ENCODE measurements around the gene COL9A1.

Gene COL9A1

DNA sequence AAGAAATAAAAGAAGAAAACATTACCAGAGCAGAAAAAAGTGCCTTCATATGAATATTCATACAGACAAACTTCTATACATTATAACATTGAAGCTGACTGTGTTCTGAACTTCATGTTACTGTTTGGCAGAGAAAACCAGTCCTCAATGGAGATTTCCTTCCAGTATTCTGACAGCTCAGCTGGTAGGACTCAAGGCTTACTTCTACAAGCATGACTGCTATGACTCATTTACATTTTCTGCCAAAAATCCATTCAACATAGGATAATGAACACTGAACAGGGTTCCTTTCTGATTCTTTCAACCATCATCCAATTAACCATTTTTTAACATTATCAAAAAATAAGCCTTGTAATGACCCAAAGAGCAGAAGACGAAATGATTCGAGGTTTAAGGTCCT is 25.4 kb downstream of the COL9A1 start:
- Mint-ChIP-seq H3K36me3 (ENCODE audit: low read depth) (no peaks in the 10 kb centered on the region), H3K4me1 (ENCODE audit: low read depth) (no peaks in the 10 kb centered on the region), H3K27ac (no peak overlapping the region), H3K9me3 (no peaks in the 10 kb centered on the region), H3K27me3 (peaks cover 23% of the 10 kb centered on the region), H3K4me3 (no peak overlapping the region)
- intact Hi-C loops (cut with micrococcal nuclease) = no loop called here

DNA sequence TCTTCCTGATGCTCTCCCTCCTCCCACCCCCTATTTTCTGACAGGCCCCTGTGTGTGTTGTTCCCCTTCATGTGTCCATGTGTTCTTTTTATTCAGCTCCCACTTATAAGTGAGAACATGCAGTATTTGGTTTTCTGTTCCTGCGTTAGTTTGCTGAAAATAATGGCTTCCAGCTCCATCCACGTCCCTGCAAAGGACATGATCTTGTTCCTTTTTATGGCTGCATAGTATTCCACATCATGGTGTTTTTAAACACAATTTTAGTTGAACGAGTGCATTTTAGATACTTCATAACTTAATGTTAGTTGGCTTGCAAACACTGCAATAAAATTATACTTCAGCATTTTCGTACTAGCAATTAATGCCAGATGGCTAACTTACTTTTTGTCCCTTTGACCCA is 28.5 kb downstream of the COL9A1 start:
- Mint-ChIP-seq H3K4me3 (no peak overlapping the region), H3K36me3 (ENCODE audit: low read depth) (no peaks in the 10 kb centered on the region), H3K27ac (no peak overlapping the region), H3K27me3 (peaks cover 2% of the 10 kb centered on the region), H3K4me1 (ENCODE audit: low read depth) (no peaks in the 10 kb centered on the region), H3K9me3 (no peaks in the 10 kb centered on the region)
- intact Hi-C loops (cut with micrococcal nuclease) = no loop called here

DNA sequence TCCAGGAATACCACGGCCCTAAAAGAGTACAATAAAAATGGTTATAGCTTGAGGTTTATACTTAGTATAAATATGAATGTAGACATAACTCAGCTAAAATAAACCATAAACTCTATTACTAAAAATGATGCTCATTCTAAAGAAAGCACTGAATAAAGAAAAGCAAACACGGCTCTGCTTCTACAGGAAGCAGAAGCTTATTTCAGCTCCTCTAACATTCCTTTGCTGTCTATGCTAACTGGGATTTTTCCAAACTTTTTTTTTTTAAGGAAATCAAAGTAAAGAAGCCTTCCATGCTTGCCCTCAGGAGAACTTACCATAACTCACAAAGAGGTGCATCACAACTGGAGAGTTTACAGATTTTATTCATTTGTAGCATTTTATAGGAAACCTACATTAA is 30.8 kb downstream of the COL9A1 start:
- H3K9me3 Mint-ChIP-seq = no peaks in the 10 kb centered on the region
- no peaks in the 10 kb centered on the region for H3K4me1 Mint-ChIP-seq (ENCODE audit: low read depth)

DNA sequence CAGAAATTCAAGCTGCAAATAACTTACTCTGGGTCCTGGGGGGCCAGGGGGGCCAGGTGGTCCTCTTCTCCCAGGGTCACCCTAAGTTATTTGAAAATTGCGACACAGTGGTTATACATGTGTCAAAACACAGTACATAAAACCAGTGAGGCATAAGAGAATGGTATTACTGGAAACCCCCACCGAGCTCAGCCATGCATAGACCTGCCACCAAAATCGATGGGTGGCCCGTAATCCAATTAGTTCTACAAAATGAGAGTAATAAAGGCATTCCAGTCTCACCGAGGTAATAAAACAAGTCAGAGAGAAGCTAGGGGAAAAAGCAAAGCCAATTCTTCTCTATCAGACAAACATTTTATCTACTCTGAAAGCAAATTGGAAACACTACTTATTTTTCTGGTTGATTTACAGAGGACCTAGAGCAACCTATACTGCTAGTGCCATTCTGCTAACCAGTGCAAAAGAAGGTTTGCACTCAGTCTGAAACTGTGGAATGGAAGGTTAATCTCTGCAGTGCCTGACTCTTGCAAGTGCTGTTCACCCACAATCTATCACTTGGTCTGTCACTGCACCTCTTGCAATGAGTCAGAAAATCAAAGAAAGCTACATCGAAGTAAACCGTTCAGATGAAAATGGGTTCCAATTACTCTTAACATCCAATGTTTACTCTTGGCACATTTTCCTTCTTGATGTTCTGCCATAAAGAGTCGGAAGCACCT is 32.4 kb downstream of the COL9A1 start:
- Mint-ChIP-seq H3K4me1 (ENCODE audit: low read depth) (no peaks in the 10 kb centered on the region), H3K4me3 (no peak overlapping the region), H3K36me3 (ENCODE audit: low read depth) (no peaks in the 10 kb centered on the region), H3K9me3 (no peaks in the 10 kb centered on the region), H3K27me3 (no peaks in the 10 kb centered on the region), H3K27ac (no peak overlapping the region)
- intact Hi-C loops (cut with micrococcal nuclease) = no loop called here

More for the DNA sequence above, 30.8 kb downstream of the COL9A1 start:
- no peaks in the 10 kb centered on the region for H3K27me3 Mint-ChIP-seq
- no peak overlapping the region for H3K27ac Mint-ChIP-seq
- H3K36me3 Mint-ChIP-seq (ENCODE audit: low read depth) = no peaks in the 10 kb centered on the region
- intact Hi-C loops (cut with micrococcal nuclease) = no loop called here
- H3K4me3 Mint-ChIP-seq = no peak overlapping the region

DNA sequence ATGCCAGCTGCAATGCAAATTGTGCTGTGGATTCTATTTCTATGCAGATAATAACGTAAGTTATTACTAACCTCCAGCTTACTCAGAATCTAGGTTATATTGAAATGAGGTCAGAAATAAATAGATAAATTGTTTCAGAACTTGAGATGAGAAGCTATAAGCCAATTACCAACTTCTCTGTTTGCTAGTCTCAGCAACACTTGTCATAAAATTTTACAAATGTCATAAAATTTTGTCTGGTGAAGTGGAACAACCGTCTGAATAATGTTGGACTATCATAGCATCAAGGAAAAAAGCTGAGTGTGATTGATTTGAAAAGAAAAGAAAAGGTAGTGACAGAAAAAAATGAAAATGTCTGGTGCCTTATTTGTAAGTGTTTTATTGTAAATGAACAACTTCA is 36.7 kb downstream of the COL9A1 start:
- H3K4me1 Mint-ChIP-seq (ENCODE audit: low read depth) = no peaks in the 10 kb centered on the region
- intact Hi-C loops (cut with micrococcal nuclease) = no loop called here
- H3K27ac Mint-ChIP-seq = no peak overlapping the region
- no peaks in the 10 kb centered on the region for H3K27me3 Mint-ChIP-seq
- no peaks in the 10 kb centered on the region for H3K9me3 Mint-ChIP-seq
- H3K4me3 Mint-ChIP-seq = no peak overlapping the region
- no peaks in the 10 kb centered on the region for H3K36me3 Mint-ChIP-seq (ENCODE audit: low read depth)

DNA sequence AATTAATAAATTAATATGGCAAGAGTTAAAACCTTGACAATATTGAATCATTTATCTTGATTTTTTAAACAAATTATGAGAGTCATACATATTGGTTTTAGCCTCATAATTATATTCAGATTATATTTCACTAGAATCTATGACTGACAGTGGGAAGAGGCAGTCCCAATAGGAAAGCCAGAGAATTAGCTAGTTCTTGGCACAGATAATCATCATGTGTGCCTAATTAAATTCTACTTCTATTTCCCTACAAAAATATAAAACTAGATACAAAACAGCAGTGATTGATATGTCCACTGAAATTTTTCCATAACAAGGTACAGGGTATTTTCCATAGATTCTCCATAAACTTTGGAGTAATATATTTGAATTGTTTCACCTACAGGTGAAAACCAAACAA is 38.6 kb downstream of the COL9A1 start:
- H3K36me3 Mint-ChIP-seq (ENCODE audit: low read depth) = no peaks in the 10 kb centered on the region
- no peak overlapping the region for H3K27ac Mint-ChIP-seq
- no peaks in the 10 kb centered on the region for H3K4me1 Mint-ChIP-seq (ENCODE audit: low read depth)
- no peaks in the 10 kb centered on the region for H3K9me3 Mint-ChIP-seq
- no peaks in the 10 kb centered on the region for H3K27me3 Mint-ChIP-seq
- no peak overlapping the region for H3K4me3 Mint-ChIP-seq
- intact Hi-C loops (cut with micrococcal nuclease) = no loop called here

DNA sequence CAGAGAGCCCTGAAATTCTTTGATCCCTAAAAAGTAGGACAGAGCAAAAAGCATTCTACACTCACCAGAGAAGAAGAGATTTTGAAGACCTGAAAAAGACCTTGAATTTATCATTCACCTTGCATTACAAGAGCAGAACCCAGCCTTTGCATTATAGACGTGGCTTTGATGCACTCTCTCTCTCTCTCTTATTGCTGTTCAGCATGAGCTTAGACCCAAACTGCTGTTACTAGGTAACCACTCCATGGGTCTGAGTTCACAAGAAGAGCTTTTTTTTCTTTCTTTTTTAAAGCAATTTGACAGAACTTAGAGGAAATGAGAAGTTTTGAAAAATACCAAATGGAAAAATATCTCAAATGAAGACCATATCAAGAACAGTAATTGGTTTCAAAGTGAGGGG is 44.4 kb downstream of the COL9A1 start:
- Mint-ChIP-seq H3K36me3 (ENCODE audit: low read depth) (no peaks in the 10 kb centered on the region), H3K4me3 (no peak overlapping the region), H3K27me3 (no peaks in the 10 kb centered on the region), H3K27ac (no peak overlapping the region), H3K9me3 (no peaks in the 10 kb centered on the region), H3K4me1 (ENCODE audit: low read depth) (no peaks in the 10 kb centered on the region)
- intact Hi-C loops (cut with micrococcal nuclease) = no loop called here

DNA sequence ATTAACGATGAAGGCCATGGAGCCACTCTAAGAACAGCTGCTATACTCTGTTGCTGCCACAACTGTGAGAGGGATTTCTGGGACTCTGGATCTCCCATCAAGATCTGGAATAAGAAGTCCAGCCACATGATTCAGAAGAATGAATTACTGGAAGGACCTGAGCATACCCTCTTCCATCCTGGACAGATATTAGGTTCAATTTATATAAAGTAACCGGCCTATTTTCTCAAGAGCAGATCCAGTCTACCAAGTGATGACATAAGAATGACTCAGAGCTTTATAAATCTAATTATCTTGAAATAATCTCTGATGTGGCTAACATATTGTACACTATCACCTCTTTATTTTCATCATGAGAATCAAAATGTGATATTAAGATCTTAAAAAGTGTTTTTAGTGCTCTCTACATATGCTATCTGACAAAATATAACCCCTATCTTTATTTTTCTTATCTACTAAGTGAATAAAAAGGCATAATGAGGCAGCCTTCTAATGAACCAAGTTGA is 45.1 kb downstream of the COL9A1 start:
- H3K4me1 Mint-ChIP-seq (ENCODE audit: low read depth) = no peaks in the 10 kb centered on the region
- H3K9me3 Mint-ChIP-seq = no peaks in the 10 kb centered on the region
- H3K4me3 Mint-ChIP-seq = no peak overlapping the region
- no peaks in the 10 kb centered on the region for H3K36me3 Mint-ChIP-seq (ENCODE audit: low read depth)
- intact Hi-C loops (cut with micrococcal nuclease) = no loop called here
- no peak overlapping the region for H3K27ac Mint-ChIP-seq
- no peaks in the 10 kb centered on the region for H3K27me3 Mint-ChIP-seq

DNA sequence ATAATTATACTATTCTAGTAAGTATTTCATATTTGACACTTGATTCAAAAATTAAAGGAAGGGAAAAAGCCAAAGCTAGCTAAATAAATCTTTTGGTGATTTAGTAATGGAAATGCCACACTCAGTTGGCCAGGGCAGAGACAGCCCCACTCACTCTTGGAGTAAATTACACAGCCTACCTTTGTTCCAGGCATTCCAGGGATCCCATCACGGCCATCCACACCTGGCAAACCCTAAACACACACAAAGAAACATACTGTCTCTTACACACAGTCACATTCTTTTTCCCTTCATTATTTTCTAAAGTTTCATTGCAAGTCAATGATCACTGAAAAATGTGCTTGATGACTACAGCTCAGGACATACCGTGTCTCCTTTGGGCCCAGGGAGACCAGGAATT is 48.1 kb downstream of the COL9A1 start:
- no peaks in the 10 kb centered on the region for H3K9me3 Mint-ChIP-seq
- intact Hi-C loops (cut with micrococcal nuclease) = no loop called here
- H3K27ac Mint-ChIP-seq = no peak overlapping the region
- H3K4me1 Mint-ChIP-seq (ENCODE audit: low read depth) = no peaks in the 10 kb centered on the region
- H3K27me3 Mint-ChIP-seq = no peaks in the 10 kb centered on the region
- no peak overlapping the region for H3K4me3 Mint-ChIP-seq
- no peaks in the 10 kb centered on the region for H3K36me3 Mint-ChIP-seq (ENCODE audit: low read depth)

DNA sequence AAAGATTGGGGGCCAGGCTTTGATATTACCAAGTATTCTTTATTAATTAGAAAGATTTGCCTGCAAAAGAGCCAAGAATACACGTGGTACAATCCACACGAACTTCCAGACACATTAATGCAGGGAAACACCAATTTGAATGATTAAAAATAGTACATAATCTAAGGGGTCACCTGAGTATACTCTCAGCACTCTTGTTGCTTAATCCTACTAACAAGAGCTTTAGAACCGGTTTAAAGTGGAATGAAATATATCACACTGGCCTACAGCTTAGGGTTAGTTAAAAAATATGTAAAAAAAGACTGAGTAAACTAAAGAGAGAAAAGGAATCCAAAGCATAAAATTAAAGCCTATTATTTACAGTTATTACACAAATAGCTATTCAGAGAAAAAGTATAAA is 49.0 kb downstream of the COL9A1 start:
- H3K4me1 Mint-ChIP-seq (ENCODE audit: low read depth) = no peaks in the 10 kb centered on the region
- no peaks in the 10 kb centered on the region for H3K27me3 Mint-ChIP-seq
- H3K36me3 Mint-ChIP-seq (ENCODE audit: low read depth) = no peaks in the 10 kb centered on the region
- H3K27ac Mint-ChIP-seq = no peak overlapping the region
- intact Hi-C loops (cut with micrococcal nuclease) = no loop called here
- no peak overlapping the region for H3K4me3 Mint-ChIP-seq
- no peaks in the 10 kb centered on the region for H3K9me3 Mint-ChIP-seq

DNA sequence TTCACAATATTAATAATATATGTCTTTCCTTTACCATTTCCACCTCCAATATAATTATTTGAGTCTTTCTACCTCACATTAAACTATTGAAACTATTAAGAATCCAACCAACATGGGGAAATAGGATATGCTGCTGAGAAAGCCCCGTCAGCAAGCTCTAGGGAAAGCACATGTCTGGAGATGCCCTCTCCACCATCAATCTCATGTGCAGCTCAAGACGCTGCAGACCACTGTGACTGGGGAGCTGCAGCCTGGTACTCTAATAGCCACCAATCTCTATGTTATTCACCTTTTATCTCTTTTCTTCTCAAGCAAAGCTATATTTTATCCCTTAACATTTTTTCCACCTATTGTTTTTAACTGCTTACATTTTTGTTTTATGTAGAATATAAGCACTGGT is 50.3 kb downstream of the COL9A1 start:
- H3K9me3 Mint-ChIP-seq = no peaks in the 10 kb centered on the region
- H3K27me3 Mint-ChIP-seq = no peaks in the 10 kb centered on the region
- no peak overlapping the region for H3K27ac Mint-ChIP-seq
- intact Hi-C loops (cut with micrococcal nuclease) = no loop called here
- no peaks in the 10 kb centered on the region for H3K36me3 Mint-ChIP-seq (ENCODE audit: low read depth)
- H3K4me3 Mint-ChIP-seq = no peak overlapping the region
- H3K4me1 Mint-ChIP-seq (ENCODE audit: low read depth) = no peaks in the 10 kb centered on the region

DNA sequence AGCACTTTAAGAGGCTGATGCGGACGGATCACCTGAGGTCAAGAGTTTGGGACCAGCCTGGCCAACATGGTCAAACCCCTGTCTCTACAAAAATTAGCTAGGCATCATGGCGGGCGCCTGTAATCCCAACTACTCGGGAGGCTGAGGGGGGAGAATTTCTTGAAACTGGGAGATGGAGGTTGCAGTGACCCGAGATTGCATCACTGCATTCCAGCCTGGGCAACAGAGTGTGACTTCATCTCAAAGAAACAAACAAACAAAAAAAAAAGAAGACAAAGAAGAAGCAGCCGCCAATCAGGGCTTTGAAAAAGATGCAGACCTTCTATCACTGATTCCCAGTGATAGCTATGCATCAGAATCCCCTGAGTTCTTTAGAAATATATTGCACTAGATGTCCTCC is 56.8 kb downstream of the COL9A1 start:
- no peaks in the 10 kb centered on the region for H3K36me3 Mint-ChIP-seq (ENCODE audit: low read depth)
- H3K27ac Mint-ChIP-seq = no peak overlapping the region
- no peaks in the 10 kb centered on the region for H3K9me3 Mint-ChIP-seq
- H3K4me1 Mint-ChIP-seq (ENCODE audit: low read depth) = no peaks in the 10 kb centered on the region
- H3K4me3 Mint-ChIP-seq = no peak overlapping the region
- H3K27me3 Mint-ChIP-seq = no peaks in the 10 kb centered on the region
- intact Hi-C loops (cut with micrococcal nuclease) = no loop called here

DNA sequence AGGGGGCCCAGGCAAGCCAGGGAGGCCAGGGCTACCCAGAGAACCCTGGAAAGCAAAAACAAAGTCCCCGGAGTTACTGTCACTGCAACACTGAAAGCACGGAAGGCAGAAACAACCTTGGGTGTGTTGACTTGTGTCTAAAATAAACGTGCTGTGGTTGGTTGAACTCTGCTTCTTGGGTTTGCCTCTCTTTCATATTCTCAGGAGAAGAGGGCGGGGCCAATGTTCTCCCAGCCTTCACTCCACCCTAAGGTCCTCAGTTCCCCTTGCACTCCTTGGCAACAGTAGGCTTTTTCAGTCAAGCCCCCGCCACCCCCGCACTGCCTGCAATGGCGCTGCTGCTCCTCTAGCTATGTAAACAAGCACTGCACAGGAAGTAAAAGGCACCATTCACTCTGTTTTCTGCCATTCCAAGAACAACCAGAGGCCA is 60.9 kb downstream of the COL9A1 start:
- Mint-ChIP-seq H3K27me3 (no peaks in the 10 kb centered on the region), H3K4me3 (no peak overlapping the region), H3K36me3 (ENCODE audit: low read depth) (no peaks in the 10 kb centered on the region), H3K4me1 (ENCODE audit: low read depth) (no peaks in the 10 kb centered on the region), H3K9me3 (no peaks in the 10 kb centered on the region), H3K27ac (no peak overlapping the region)
- intact Hi-C loops (cut with micrococcal nuclease) = no loop called here

DNA sequence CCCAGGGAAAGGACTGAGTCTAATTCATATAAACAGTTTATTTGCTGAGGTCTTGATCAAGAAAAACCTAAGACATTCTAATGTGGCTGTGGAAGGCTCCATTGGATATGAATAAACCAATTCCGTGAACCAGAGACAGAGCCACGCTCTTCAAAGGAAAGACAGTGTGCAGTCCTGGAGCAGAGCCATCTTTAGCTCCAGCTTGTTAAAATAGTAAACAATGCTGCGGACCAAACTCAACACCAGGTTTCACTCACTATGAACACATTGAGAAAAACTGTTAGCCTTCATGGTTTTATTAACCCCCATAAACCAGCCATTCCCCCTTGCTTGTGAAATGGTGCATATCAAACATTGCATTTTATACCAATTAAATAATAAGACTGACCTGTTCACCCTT is 61.9 kb downstream of the COL9A1 start:
- H3K36me3 Mint-ChIP-seq (ENCODE audit: low read depth) = no peaks in the 10 kb centered on the region
- intact Hi-C loops (cut with micrococcal nuclease) = no loop called here
- no peak overlapping the region for H3K4me3 Mint-ChIP-seq
- no peaks in the 10 kb centered on the region for H3K9me3 Mint-ChIP-seq
- no peak overlapping the region for H3K27ac Mint-ChIP-seq
- no peaks in the 10 kb centered on the region for H3K27me3 Mint-ChIP-seq
- H3K4me1 Mint-ChIP-seq (ENCODE audit: low read depth) = no peaks in the 10 kb centered on the region

DNA sequence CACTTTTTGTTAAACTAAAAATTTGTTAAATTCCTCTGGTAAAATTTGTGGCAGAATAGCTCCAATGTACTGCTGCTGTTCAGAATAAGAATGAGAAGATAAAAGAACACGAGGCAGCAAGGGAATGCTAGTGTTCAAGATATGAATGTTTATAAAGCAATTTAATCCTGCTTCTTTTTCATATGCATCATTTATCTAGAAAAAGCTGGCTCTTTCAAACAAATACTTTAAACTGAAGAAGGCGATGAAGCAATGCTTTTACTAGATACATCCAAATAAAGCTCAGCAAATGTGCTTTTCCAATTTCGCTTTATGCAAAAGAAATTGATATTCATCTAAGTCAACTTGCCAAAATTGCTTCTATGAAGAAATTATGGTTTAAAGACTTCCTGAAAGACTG is 66.5 kb downstream of the COL9A1 start:
- Mint-ChIP-seq H3K4me1 (ENCODE audit: low read depth) (no peaks in the 10 kb centered on the region), H3K27me3 (no peaks in the 10 kb centered on the region), H3K27ac (no peak overlapping the region), H3K4me3 (no peak overlapping the region), H3K9me3 (no peaks in the 10 kb centered on the region), H3K36me3 (ENCODE audit: low read depth) (no peaks in the 10 kb centered on the region)
- intact Hi-C loops (cut with micrococcal nuclease) = no loop called here
